WTC11 (cell line): ENCODE data around the gene CACNA1C. TPM values are rescaled to one million over a fixed set of nuclear protein-coding genes. Genes with fewer than 3 reads are reported as not detected.

Source experiments
- ATAC-seq: fragments of 200-7000 bp; cut with Tn5 transposase; 2 replicates; pipeline ENCODE4 v1.10.0; 2021; ENCODE audit warnings: mild to moderate bottlenecking, moderate library complexity
- CTCF ChIA-PET: fragments of 300-600 bp; sonication (Branson Sonifier 250); formaldehyde crosslinking; loops from one replicate; lab custom pipeline; 2021; ENCODE audit warnings: antibody characterized with exemption; lab: Charles Lee
- POLR2A ChIA-PET: fragments of 350-600 bp; sonication (Branson Sonifier 250); formaldehyde crosslinking; loops from one replicate; lab custom pipeline; 2021; ENCODE audit warnings: antibody characterized with exemption; lab: Charles Lee
- DNase-seq: peaks from one replicate; pipeline ENCODE4 v3.0.0; 2021; ENCODE audit warnings: low spot score
- H3K27ac Mint-ChIP-seq: 2 replicates; pipeline ENCODE4 v1.8.0; 2021; ENCODE audit warnings: mixed read lengths
- H3K27me3 Mint-ChIP-seq: 2 replicates; pipeline ENCODE4 v1.8.0; 2021; ENCODE audit warnings: low read depth, mild to moderate bottlenecking, moderate library complexity, mixed read lengths
- H3K36me3 Mint-ChIP-seq: 2 replicates; pipeline ENCODE4 v1.8.0; 2021; ENCODE audit warnings: mixed read lengths
- H3K4me1 Mint-ChIP-seq: 2 replicates; pipeline ENCODE4 v1.8.0; 2022; ENCODE audit warnings: mixed read lengths
- H3K4me3 Mint-ChIP-seq: 2 replicates; pipeline ENCODE4 v1.8.0; 2021; ENCODE audit warnings: mild to moderate bottlenecking, moderate library complexity, mixed read lengths
- H3K9me3 Mint-ChIP-seq: 2 replicates; pipeline ENCODE4 v1.8.0; 2021; ENCODE audit warnings: mixed read lengths
- ATF1 ChIP-seq: sonication (generic); formaldehyde crosslinking; IDR thresholded peaks from 2 replicates; pipeline ENCODE4 v1.8.1; 2023; ENCODE audit warnings: mild to moderate bottlenecking, moderate library complexity, missing genetic modification reagents
- ATF2 ChIP-seq: sonication (generic); formaldehyde crosslinking; IDR thresholded peaks from 2 replicates; pipeline ENCODE4 v1.8.1; 2022; ENCODE audit warnings: low read depth, missing genetic modification reagents, borderline replicate concordance
- ATF3 ChIP-seq: sonication (generic); formaldehyde crosslinking; conservative IDR thresholded peaks from 2 replicates; pipeline ENCODE4 v1.8.1; 2022; ENCODE audit warnings: mild to moderate bottlenecking, missing genetic modification reagents
- CBFB ChIP-seq: sonication (generic); formaldehyde crosslinking; IDR thresholded peaks from 2 replicates; pipeline ENCODE4 v1.8.1; 2022; ENCODE audit warnings: mild to moderate bottlenecking, low read depth, missing genetic modification reagents
- E2F5 ChIP-seq: sonication (generic); formaldehyde crosslinking; IDR thresholded peaks from 2 replicates; pipeline ENCODE4 v1.8.1; 2022; ENCODE audit warnings: mild to moderate bottlenecking, moderate library complexity, missing genetic modification reagents
- EMX1 ChIP-seq: fragments of 250-450 bp; sonication (Bioruptor Pico); IDR thresholded peaks from 2 replicates; pipeline ENCODE4 v1.8.0; 2021; ENCODE audit warnings: mild to moderate bottlenecking
- HMGA2 ChIP-seq: fragments of 250-450 bp; sonication (Bioruptor Pico); IDR thresholded peaks from 2 replicates; pipeline ENCODE4 v1.4.0; 2021; ENCODE audit warnings: mild to moderate bottlenecking, moderate library complexity
- JUN ChIP-seq: sonication (generic); formaldehyde crosslinking; IDR thresholded peaks from 2 replicates; pipeline ENCODE4 v1.8.0; 2023; ENCODE audit warnings: mild to moderate bottlenecking, missing genetic modification reagents
- NFYB ChIP-seq: sonication (generic); formaldehyde crosslinking; conservative IDR thresholded peaks from 2 replicates; pipeline ENCODE4 v1.8.0; 2022; ENCODE audit warnings: low read depth, missing genetic modification reagents
- NR1H2 ChIP-seq: sonication (generic); formaldehyde crosslinking; IDR thresholded peaks from 2 replicates; pipeline ENCODE4 v1.9.0; 2021; ENCODE audit warnings: mild to moderate bottlenecking, moderate library complexity, missing genetic modification reagents
- OVOL2 ChIP-seq: fragments of 250-450 bp; sonication (Bioruptor Pico); IDR thresholded peaks from 2 replicates; pipeline ENCODE4 v1.9.0; 2021; ENCODE audit warnings: mild to moderate bottlenecking, borderline replicate concordance
- RELA ChIP-seq: sonication (generic); formaldehyde crosslinking; IDR thresholded peaks from 2 replicates; pipeline ENCODE4 v1.8.1; 2022; ENCODE audit warnings: missing genetic modification reagents, mild to moderate bottlenecking, borderline replicate concordance
- TP53 ChIP-seq: sonication (generic); formaldehyde crosslinking; IDR thresholded peaks from 2 replicates; pipeline ENCODE4 v1.8.1; 2023; ENCODE audit warnings: mild to moderate bottlenecking, missing genetic modification reagents
- USF2 ChIP-seq: sonication (generic); formaldehyde crosslinking; IDR thresholded peaks from 2 replicates; pipeline ENCODE4 v1.8.1; 2023; ENCODE audit warnings: mild to moderate bottlenecking, missing genetic modification reagents, moderate library complexity
- ZBTB21 ChIP-seq: sonication (generic); formaldehyde crosslinking; IDR thresholded peaks from 2 replicates; pipeline ENCODE4 v1.8.1; 2023; ENCODE audit warnings: mild to moderate bottlenecking, missing genetic modification reagents, borderline replicate concordance
- ZNF121 ChIP-seq: sonication (generic); formaldehyde crosslinking; IDR thresholded peaks from 2 replicates; pipeline ENCODE4 v1.8.0; 2023; ENCODE audit warnings: missing genetic modification reagents
- ZNF232 ChIP-seq: sonication (generic); formaldehyde crosslinking; IDR thresholded peaks from 2 replicates; pipeline ENCODE4 v1.8.0; 2022; ENCODE audit warnings: mild to moderate bottlenecking, missing genetic modification reagents
- ZNF396 ChIP-seq: fragments of 250-450 bp; sonication (Bioruptor Pico); IDR thresholded peaks from 2 replicates; pipeline ENCODE4 v1.8.0; 2021; ENCODE audit warnings: mild to moderate bottlenecking, moderate library complexity, borderline replicate concordance
- ZNF416 ChIP-seq: fragments of 250-450 bp; sonication (Bioruptor Pico); IDR thresholded peaks from 2 replicates; pipeline ENCODE4 v1.9.0; 2021; ENCODE audit warnings: mild to moderate bottlenecking, inconsistent platforms
- ZNF671 ChIP-seq: fragments of 250-450 bp; sonication (Bioruptor Pico); IDR thresholded peaks from 2 replicates; pipeline ENCODE4 v1.8.0; 2021; ENCODE audit warnings: mild to moderate bottlenecking
- total RNA-seq: library from RNA; stranded (reverse); gene quantifications from 3 replicates; pipeline ENCODE4 v1.2.3, GENCODE V29; 2021
- TF ChIP-seq, protein P1 (sequence below): sonication (generic); formaldehyde crosslinking; IDR thresholded peaks from 2 replicates; pipeline ENCODE4 v1.8.0; 2022; ENCODE audit warnings: mild to moderate bottlenecking, missing genetic modification reagents
- TF ChIP-seq, protein P2 (sequence below): fragments of 250-450 bp; sonication (Bioruptor Pico); IDR thresholded peaks from 2 replicates; pipeline ENCODE4 v1.9.0; 2021; ENCODE audit warnings: mild to moderate bottlenecking

CACNA1C gene
- total RNA-seq, 1 experiment from 2014 or later = 1.7 TPM

- no peak overlapping the region for H3K27ac Mint-ChIP-seq
- no peak for DNase-seq
- no peaks in the 10 kb centered on the region for H3K36me3 Mint-ChIP-seq
- ChIA-PET CTCF (no interaction called here), POLR2A (no interaction called here)
- peaks cover 91% of the 10 kb centered on the region for H3K4me1 Mint-ChIP-seq
- H3K27me3 Mint-ChIP-seq = no peaks in the 10 kb centered on the region; the same call in 1 of the 2 replicates
- no peak for ATAC-seq
- H3K4me3 Mint-ChIP-seq = no peak overlapping the region
- TF ChIP-seq ZNF416 (CRISPR knock-in tag) (no peak), TP53 (CRISPR knock-in tag) (no peak), ZBTB21 (CRISPR knock-in tag) (no peak), ATF1 (no peak), ATF3 (CRISPR knock-in tag) (no peak)
- TF ChIP-seq, protein P1, sequence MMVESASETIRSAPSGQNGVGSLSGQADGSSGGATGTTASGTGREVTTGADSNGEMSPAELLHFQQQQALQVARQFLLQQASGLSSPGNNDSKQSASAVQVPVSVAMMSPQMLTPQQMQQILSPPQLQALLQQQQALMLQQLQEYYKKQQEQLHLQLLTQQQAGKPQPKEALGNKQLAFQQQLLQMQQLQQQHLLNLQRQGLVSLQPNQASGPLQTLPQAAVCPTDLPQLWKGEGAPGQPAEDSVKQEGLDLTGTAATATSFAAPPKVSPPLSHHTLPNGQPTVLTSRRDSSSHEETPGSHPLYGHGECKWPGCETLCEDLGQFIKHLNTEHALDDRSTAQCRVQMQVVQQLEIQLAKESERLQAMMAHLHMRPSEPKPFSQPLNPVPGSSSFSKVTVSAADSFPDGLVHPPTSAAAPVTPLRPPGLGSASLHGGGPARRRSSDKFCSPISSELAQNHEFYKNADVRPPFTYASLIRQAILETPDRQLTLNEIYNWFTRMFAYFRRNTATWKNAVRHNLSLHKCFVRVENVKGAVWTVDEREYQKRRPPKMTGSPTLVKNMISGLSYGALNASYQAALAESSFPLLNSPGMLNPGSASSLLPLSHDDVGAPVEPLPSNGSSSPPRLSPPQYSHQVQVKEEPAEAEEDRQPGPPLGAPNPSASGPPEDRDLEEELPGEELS = no peak
- no peaks in the 10 kb centered on the region for H3K9me3 Mint-ChIP-seq
Observed at GRCh38 chr12:2195085-2195484, 142.3 kb downstream of the CACNA1C start.

GRCh38 chr12:2198005-2198501, 145.3 kb downstream of the CACNA1C start:
- H3K27me3 Mint-ChIP-seq = no peaks in the 10 kb centered on the region
- CTCF ChIA-PET = interaction anchor here (0.6 to 2.8 kb wide), 11 partner anchors 14 to 287 kb away, joined by 3 to 15 read pairs (median 4); no protein-coding TSS in a partner anchor
- no peaks in the 10 kb centered on the region for H3K9me3 Mint-ChIP-seq
- peak; percentile 88 for ATAC-seq
- POLR2A ChIA-PET = interaction anchor here (0.9 to 1.4 kb wide), 2 partner anchors 15 to 43 kb away, joined by 3 read pairs; no protein-coding TSS in a partner anchor
- peak; percentile 69 for DNase-seq
- no peaks in the 10 kb centered on the region for H3K36me3 Mint-ChIP-seq
- H3K4me3 Mint-ChIP-seq = peak overlapping the region; percentile 61
- H3K4me1 Mint-ChIP-seq = peaks cover 67% of the 10 kb centered on the region
- H3K27ac Mint-ChIP-seq = peak overlapping the region; percentile 96
- TF ChIP-seq JUN (CRISPR knock-in tag) (peak; percentile 37; the same call in 1 of the 2 replicates), ZNF121 (CRISPR knock-in tag) (0 out of 2 replicates have a peak, but pooled peaks have one; percentile 31), ZNF232 (CRISPR knock-in tag) (no peak), EMX1 (no peak)

- Mint-ChIP-seq H3K27me3 (no peaks in the 10 kb centered on the region), H3K9me3 (0 out of 2 replicates have a peak, but pooled peaks cover 4% of the 10 kb centered on the region), H3K36me3 (no peaks in the 10 kb centered on the region), H3K4me3 (peak overlapping the region; percentile 61), H3K4me1 (peaks cover 67% of the 10 kb centered on the region), H3K27ac (peak overlapping the region; percentile 96)
- DNase-seq = no peak
- CTCF ChIA-PET = interaction anchor here (0.6 to 2.8 kb wide), 11 partner anchors 14 to 287 kb away, joined by 3 to 15 read pairs (median 4); no protein-coding TSS in a partner anchor
- POLR2A ChIA-PET = interaction anchor here (0.9 to 1.4 kb wide), 2 partner anchors 14 to 43 kb away, joined by 3 read pairs; no protein-coding TSS in a partner anchor
- peak; percentile 38 for ATAC-seq
- TF ChIP-seq CBFB (CRISPR knock-in tag) (no peak), E2F5 (no peak), ATF2 (no peak), NR1H2 (CRISPR knock-in tag) (no peak), ZNF671 (no peak), NFYB (no peak), RELA (no peak), ATF1 (no peak), OVOL2 (CRISPR knock-in tag) (no peak), ZNF396 (CRISPR knock-in tag) (no peak), HMGA2 (CRISPR knock-in tag) (no peak), USF2 (CRISPR knock-in tag) (no peak)
- TF ChIP-seq, protein P2, sequence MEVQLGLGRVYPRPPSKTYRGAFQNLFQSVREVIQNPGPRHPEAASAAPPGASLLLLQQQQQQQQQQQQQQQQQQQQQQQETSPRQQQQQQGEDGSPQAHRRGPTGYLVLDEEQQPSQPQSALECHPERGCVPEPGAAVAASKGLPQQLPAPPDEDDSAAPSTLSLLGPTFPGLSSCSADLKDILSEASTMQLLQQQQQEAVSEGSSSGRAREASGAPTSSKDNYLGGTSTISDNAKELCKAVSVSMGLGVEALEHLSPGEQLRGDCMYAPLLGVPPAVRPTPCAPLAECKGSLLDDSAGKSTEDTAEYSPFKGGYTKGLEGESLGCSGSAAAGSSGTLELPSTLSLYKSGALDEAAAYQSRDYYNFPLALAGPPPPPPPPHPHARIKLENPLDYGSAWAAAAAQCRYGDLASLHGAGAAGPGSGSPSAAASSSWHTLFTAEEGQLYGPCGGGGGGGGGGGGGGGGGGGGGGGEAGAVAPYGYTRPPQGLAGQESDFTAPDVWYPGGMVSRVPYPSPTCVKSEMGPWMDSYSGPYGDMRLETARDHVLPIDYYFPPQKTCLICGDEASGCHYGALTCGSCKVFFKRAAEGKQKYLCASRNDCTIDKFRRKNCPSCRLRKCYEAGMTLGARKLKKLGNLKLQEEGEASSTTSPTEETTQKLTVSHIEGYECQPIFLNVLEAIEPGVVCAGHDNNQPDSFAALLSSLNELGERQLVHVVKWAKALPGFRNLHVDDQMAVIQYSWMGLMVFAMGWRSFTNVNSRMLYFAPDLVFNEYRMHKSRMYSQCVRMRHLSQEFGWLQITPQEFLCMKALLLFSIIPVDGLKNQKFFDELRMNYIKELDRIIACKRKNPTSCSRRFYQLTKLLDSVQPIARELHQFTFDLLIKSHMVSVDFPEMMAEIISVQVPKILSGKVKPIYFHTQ (CRISPR knock-in tag) = no peak
- TF ChIP-seq, protein P1 = no peak
Observed at GRCh38 chr12:2198542-2198941, 145.8 kb downstream of the CACNA1C start.
